Stimulated activated CD4-positive, alpha-beta T cell treated with anti-CD3 and anti-CD28 coated beads, Interleukin-15, amount 100 ng/mL, for 1 hour (primary cell): Measurements from ENCODE around the gene SPACA7.

Experiments used
- DNase-seq, 2 donors: peaks; one replicate each; pipeline ENCODE4 v3.0.0-alpha.2; 2020; ENCODE audit warnings: low read depth in 1 of 2, low spot score in 1 of 2

The SPACA7 gene

GRCh38 chr13:112376050-112376681 is at the start of gene SPACA7:
TSS of gene SPACA7 (plus strand) at chr13:112376355. CDS start at chr13:112376386, 31 bp downstream.
- no peak for DNase-seq

- DNase-seq: no peak
Observed at GRCh38 chr13:112326821-112327370, 49.3 kb upstream of the SPACA7 start.

GRCh38 chr13:112328936-112329335 is 47.2 kb upstream of the SPACA7 start:
- no peak for DNase-seq

GRCh38 chr13:112329376-112329775 is 46.8 kb upstream of the SPACA7 start:
- DNase-seq: no peak

- no peak for DNase-seq
Observed at GRCh38 chr13:112330066-112330465, 46.1 kb upstream of the SPACA7 start.

- no peak for DNase-seq
Observed at GRCh38 chr13:112330479-112331381, 45.4 kb upstream of the SPACA7 start.

GRCh38 chr13:112331675-112332074 is 44.5 kb upstream of the SPACA7 start:
- DNase-seq: no peak

GRCh38 chr13:112332727-112333126 is 43.4 kb upstream of the SPACA7 start:
- no peak for DNase-seq

GRCh38 chr13:112333756-112334543 is 42.2 kb upstream of the SPACA7 start:
- DNase-seq: no peak

GRCh38 chr13:112335135-112335534 is 41.0 kb upstream of the SPACA7 start:
- DNase-seq: no peak

- DNase-seq: no peak
Observed at GRCh38 chr13:112341446-112341845, 34.7 kb upstream of the SPACA7 start.

GRCh38 chr13:112341976-112342735 is 34.0 kb upstream of the SPACA7 start:
- no peak for DNase-seq

- DNase-seq: no peak
Observed at GRCh38 chr13:112342841-112343361, 33.3 kb upstream of the SPACA7 start.

GRCh38 chr13:112343591-112343990 is 32.6 kb upstream of the SPACA7 start:
- DNase-seq: no peak

- no peak for DNase-seq
Observed at GRCh38 chr13:112345826-112346172, 30.4 kb upstream of the SPACA7 start.

GRCh38 chr13:112346173-112346898 is 29.8 kb upstream of the SPACA7 start:
- DNase-seq: no peak

- no peak for DNase-seq
Observed at GRCh38 chr13:112346899-112347229, 29.3 kb upstream of the SPACA7 start.

- no peak for DNase-seq
Observed at GRCh38 chr13:112347986-112348385, 28.2 kb upstream of the SPACA7 start.

GRCh38 chr13:112348642-112349345 is 27.4 kb upstream of the SPACA7 start:
- DNase-seq: no peak
